Dedifferentiated amniotic fluid mesenchymal stem cell (primary cell): ENCODE results near the gene IFIT1B.
"Not testable (repeated sequence)": the region's sequence is repeated elsewhere in the genome, so short reads cannot be mapped to it uniquely, and the experiment has no call there.

ENCODE experiments used
- DNase-seq: peaks from one replicate; pipeline ENCODE4 v3.0.0-alpha.2; 2016; ENCODE audit errors: extremely low spot score

IFIT1B gene, protein sequence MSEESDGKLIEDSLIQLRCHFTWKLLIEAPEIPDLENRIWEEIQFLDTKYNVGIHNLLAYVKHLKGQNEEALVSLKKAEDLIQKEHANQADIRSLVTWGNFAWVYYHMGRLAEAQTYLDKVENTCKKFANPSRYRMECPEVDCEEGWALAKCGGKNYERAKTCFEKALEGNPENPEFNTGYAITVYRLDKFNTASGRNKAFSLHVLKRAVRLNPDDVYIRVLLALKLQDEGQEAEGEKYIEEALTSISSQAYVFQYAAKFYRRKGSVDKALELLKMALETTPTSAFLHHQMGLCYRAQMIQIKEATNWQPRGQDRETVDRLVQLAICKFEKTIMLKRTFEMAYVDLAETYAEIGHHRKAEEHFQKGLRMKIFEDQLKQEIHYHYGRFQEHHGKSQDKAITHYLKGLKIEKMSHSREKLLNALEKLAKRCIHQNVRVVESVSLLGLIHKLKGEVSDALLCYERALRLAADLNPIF

DNA sequence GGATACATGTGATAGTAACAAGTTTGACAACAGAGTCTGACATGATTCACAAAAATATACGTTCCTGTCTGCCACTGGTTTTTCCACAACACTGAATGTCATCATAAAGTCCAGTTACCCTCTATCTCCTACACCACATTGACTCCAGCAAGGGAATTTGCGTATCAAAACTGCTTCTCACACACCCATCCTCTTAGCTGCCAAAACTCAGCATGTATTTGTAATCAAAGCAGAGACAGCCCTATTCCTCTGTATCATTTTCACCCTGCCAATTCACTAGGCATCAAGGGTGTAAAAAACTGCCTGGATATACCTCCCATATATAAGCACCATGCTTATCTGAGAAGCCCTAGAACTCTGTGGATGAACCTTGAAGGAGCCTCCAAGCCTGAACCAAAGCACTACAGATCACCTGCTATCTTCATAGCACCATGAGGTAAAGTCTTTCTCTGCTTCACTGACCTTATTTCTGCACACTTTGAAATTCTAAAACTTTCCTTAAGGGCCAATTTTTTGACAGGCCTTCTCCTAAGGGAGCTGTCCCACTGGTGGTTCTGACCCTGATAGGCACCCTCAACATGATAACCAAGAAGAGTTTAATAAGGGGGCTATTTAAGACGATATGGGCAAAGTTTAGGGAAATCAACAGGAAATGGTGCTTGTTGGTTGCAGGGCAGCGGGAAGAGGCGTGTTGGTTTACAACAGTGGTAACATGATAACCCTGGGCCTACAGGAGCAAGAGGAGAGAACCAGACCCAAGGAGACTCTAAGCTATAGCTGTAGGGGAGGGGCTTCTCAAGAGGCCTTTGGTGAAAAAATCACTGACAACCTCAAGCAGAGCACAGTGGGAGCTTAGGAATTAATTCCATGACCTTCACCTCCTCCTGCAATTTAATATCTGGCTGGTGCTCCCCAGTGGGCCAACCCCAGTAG is at the start of gene IFIT1B:
TSS of gene IFIT1B (plus strand) at position 352 of the 933 bp plus-strand sequence. CDS start at position 432, 80 bp downstream.
- no peak for DNase-seq

DNA sequence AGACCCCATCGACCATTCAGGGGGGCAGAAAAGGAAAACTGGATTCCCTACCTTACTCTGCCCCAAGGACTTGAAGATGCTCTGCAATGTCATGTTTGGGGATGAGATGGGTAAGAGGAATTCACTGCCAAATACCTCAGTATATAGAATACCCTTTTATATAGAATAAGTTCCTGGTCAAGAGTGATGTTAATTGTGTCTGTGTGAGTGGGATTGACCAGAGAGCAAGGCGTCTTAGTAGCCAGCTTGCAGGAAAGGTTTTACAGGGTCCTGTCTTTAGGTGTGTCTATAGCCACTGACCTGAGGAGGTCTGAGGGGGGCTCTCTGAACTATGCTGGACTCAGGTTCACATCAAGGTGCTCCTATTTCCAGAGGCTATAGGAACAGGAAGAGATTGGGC is 48.7 kb upstream of the IFIT1B start:
- DNase-seq: no peak

GRCh38 chr10:89330014-89330413 is 47.8 kb upstream of the IFIT1B start:
- DNase-seq: not testable (repeated sequence)

DNA sequence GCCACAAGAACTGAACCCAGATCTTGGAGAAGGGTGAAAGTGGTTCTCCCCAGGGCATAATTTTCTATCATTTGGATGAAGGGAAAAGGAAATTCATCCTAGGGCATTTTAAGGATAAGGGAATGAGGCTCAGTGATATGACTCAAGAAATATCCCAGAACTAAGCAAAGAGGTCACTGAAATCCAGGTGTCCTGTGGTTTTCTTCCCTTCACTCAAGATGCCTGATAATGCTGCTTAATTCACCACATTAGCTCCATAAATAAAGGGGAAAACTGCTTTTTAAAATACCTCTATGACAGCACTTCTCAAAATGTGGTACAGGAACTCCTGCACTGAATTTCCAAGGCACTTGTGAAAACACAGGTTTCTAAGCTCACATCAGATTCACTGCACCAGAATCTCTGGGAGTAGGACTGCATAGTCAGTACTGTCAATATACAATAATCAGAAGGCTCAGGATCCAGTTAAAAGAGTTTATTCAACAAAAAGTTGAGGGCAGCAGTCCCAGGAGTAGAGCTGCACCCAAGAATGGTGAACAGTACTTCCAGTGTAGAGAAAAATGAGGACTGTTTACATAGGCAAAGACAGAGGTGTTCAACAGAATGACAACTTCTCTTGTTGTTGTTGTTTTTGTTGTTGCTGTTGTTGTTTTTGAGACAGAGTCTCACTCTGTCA is 47.2 kb upstream of the IFIT1B start:
- DNase-seq: no peak

DNA sequence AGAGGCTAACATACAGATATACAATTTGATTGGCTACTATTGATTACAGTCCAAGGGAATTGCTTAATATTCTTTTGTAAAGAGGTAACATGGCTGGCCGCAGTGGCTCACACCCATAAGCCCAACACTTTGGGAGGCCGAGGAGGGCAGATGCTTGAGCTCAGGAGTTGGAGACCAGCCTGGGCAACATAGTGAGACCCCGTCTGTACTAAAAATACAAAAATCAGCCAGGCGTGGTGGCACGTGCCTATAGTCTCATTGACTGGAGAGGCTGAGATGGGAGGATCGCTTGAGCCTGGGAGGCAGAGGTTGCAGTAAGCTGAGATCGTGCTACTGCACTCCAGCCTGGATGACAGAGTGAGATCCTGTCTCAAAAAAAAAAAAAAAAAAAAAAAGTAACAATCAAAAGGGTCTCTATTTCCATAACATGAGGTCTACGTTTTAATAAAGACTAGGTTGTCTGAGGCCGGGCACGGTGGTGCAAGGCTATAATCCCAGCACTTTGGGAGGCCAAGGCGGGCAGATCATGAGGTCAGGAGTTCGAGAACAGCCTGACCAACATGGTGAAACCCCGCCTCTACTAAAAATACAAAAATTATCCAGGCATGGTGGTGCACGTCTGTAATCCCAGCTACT is 46.3 kb upstream of the IFIT1B start:
- not testable (repeated sequence) for DNase-seq

DNA sequence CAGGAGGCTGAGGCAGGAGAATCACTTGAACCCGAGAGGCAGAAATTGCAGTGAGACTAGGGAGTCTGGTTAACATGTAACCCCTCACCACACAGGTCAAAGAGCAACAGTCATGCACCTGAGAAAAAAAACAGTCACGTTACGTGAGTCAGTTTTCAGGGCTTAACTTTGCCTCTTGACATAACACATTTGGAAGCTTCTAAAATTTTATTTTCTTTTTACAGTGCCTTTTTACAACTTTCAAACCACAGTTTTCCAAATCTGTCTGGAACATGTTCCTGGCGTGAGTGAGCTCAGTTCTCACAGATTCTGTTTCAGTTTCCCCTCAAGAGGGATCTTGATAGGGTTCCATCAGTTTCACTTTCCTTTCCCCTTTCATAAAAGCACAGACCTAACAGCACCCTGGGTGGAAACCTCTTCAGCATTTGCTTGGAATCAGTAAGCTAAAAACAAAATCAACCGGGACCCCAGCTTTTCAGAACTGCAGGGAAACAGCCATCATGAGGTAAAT is 45.7 kb upstream of the IFIT1B start:
- peak; percentile 62 for DNase-seq

GRCh38 chr10:89335226-89335625 is 42.6 kb upstream of the IFIT1B start:
- DNase-seq: no peak

GRCh38 chr10:89336241-89336640 is 41.6 kb upstream of the IFIT1B start:
- no peak for DNase-seq

DNA sequence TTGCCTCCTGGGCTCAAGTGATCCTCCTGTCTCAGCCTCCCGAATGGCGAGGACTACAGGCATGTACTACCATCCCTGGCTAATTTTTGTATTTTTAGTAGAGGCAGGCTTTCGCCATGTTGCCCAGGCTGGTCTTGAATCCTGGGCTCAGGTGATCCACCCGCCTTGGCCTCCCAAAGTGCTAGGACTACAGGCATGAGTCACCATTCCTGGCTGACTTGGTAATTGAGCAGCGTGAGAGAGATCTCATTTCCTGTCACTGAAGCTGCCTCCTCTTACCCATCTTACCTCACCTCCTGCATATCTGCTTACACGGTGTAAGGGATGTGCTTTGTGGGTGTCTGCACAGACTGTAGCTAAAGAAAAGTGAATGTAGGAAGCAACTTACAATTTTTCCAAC is 40.4 kb upstream of the IFIT1B start:
- DNase-seq: no peak

- no peak for DNase-seq
Measured at GRCh38 chr10:89338713-89339112, 39.1 kb upstream of the IFIT1B start.

- DNase-seq: no peak
Measured at GRCh38 chr10:89339875-89340274, 38.0 kb upstream of the IFIT1B start.

DNA sequence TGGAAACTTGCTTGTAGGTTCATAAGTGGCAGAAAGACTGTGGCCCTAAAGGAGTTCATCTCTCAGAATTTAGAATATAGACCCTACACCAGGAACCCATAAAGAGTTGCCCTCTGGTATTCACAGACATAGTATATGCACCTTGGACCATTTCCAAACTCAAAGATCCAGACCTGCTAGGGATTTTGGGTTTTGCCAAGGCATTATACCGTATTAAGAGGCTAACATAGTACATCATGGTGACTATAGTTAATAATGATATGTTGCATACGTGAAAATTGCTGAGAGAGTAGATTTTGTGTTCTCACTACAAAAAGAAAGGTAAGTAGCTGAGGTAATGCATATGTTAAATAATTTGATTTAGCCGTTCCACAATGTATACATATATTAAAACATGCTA is 36.2 kb upstream of the IFIT1B start:
- DNase-seq: no peak

- DNase-seq: peak; percentile 56
Measured at GRCh38 chr10:89342206-89342958, 35.5 kb upstream of the IFIT1B start.

- DNase-seq: no peak
Measured at GRCh38 chr10:89343089-89343767, 34.6 kb upstream of the IFIT1B start.

DNA sequence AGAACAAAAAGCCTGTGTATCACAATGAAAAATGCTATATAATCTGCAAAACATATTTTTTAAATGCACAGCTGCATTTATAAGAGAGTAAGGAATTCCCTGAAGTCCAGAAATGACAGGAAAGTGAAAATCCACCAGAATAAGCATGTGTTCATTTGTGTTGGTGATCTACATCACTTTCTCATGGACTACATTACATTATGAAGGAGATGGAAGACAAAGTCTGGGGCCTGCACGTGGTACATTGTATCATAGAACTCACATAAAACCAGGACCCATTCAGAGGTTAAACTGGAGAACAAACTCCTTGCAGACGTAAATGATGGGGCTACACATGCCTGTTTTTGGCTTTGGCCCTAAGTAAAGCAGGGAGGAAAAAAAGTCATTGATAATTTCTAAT is 33.7 kb upstream of the IFIT1B start:
- DNase-seq: no peak

- no peak for DNase-seq
Measured at GRCh38 chr10:89345367-89346000, 32.4 kb upstream of the IFIT1B start.

- no peak for DNase-seq
Measured at GRCh38 chr10:89346405-89347254, 31.2 kb upstream of the IFIT1B start.

GRCh38 chr10:89347701-89348457 is 30.0 kb upstream of the IFIT1B start:
- no peak for DNase-seq
